ENCODE measurements around the gene PWWP2B. TPM values are rescaled to one million over a fixed set of nuclear protein-coding genes. Genes with fewer than 3 reads are reported as not detected.
A peak's percentile ranks its signal among the peaks of the same experiment; 100 is the strongest.

PWWP2B gene
- total RNA-seq, 5 donors from 2014 or later (not counting 1 experiment from before 2014, with no cell fraction given): 11.5 to 15.3 (median 13.6) TPM

- ChIA-PET CTCF (no interaction called here), POLR2A (no interaction called here)
- DNase-seq (peak in 1 of 35 experiments; percentile 3), ATAC-seq (replicated peaks in 1 of 4) (no peak)
- WGBS (ENCODE audit: insufficient coverage): 80% methylated on average over 14 of the region's 20 CpGs
- Histone ChIP-seq H3K36me3 (ENCODE audit: control insufficient read depth in 2 of 2, extremely low read depth in 1 of 2, insufficient read depth in 1 of 2, low read length in 1 of 2) (no peaks in the 10 kb centered on the region), H3K27ac (ENCODE audit: low read length) (no peak overlapping the region), H3K4me3 (ENCODE audit: control insufficient read depth in 1 of 2, extremely low read depth in 1 of 2, low read length in 1 of 2) (no peak overlapping the region), H3K4me1 (ENCODE audit: control insufficient read depth in 1 of 2, extremely low read depth in 1 of 2, insufficient read depth in 2 of 2, low read length in 2 of 2) (no peaks in the 10 kb centered on the region), H3K9me3 (no peaks in the 10 kb centered on the region), H3K27me3 (replicated peaks in 1 of 2; ENCODE audit: control insufficient read depth in 2 of 2, extremely low read depth in 1 of 2, insufficient read depth in 2 of 2, low read length in 1 of 2) (peaks cover 0 to 45% of the 10 kb centered on the region in 2 experiments)
- Mint-ChIP-seq H3K36me3 (no peaks in the 10 kb centered on the region), H3K9me3 (no peaks in the 10 kb centered on the region), H3K27ac (no peak overlapping the region), H3K4me3 (no peak overlapping the region), H3K4me1 (peaks cover 0 to 2% (median 0%) of the 10 kb centered on the region in 3 donors), H3K27me3 (no peaks in the 10 kb centered on the region)
Observed at GRCh38 chr10:132465889-132466519, 69.0 kb downstream of the PWWP2B start.

DNA sequence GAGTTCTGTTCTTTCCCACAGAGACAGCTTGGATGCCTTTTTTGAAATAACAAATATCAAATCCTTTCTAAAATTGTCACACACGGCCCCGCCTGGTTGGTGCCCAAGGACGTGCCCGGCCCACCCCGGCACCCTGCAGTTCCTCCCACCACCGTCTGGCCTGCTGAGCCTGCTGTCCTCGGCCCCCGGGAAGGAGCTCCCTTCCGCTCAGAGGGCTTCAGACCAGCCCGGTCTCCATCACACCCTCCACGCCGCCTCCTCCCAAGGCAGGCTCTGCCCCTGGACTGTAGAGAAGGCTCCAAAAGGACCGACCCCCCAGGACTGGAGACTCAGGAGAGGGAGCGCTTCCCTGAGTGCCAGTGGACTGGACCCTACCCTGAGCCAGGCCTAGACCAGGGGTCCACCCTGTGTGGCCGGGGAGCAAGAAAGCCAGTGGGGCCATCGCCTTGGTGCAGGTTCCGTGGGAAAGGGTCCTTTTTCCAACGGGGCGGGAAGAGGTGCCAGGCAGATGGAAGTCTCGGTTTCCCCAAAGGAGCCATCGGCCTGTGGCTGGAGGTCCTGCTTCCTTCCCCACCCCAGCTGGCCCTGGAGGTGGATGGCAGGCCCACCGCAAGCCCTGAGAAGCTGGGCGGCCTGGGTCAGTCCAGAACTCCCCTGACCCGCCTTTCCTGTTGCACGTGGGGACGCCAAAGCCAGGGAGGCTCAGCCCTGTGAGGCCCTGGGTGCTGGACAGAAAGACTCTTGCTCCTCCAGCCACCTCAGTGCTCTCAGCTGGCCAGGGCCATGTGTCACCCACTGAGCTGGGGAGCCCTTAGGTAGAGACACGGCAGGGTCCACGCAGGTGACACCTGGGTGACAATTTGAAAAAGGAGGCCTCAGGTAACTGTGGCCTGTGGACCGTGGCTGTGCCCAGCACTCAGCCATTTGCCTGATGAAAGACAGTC lies 69.8 kb downstream of the PWWP2B start:
- no peaks in the 10 kb centered on the region for H3K27me3 Mint-ChIP-seq
- no peak for ATAC-seq (replicated peaks in 1 of 4)
- Histone ChIP-seq H3K27me3 (replicated peaks in 1 of 2; ENCODE audit: control insufficient read depth in 2 of 2, extremely low read depth in 1 of 2, insufficient read depth in 2 of 2, low read length in 1 of 2) (peaks cover 0 to 51% of the 10 kb centered on the region in 2 experiments), H3K27ac (ENCODE audit: low read length) (no peak overlapping the region), H3K36me3 (ENCODE audit: control insufficient read depth in 2 of 2, extremely low read depth in 1 of 2, insufficient read depth in 1 of 2, low read length in 1 of 2) (no peaks in the 10 kb centered on the region), H3K9me3 (no peaks in the 10 kb centered on the region), H3K4me3 (ENCODE audit: control insufficient read depth in 1 of 2, extremely low read depth in 1 of 2, low read length in 1 of 2) (no peak overlapping the region), H3K4me1 (ENCODE audit: control insufficient read depth in 1 of 2, extremely low read depth in 1 of 2, insufficient read depth in 2 of 2, low read length in 2 of 2) (no peaks in the 10 kb centered on the region)
- no peaks in the 10 kb centered on the region for H3K36me3 Mint-ChIP-seq
- DNase-seq: peak in 2 of 35 experiments; percentile 2 to 3
- H3K4me1 Mint-ChIP-seq: peaks cover 0 to 2% (median 0%) of the 10 kb centered on the region in 3 donors
- no peak overlapping the region for H3K4me3 Mint-ChIP-seq
- ChIA-PET CTCF (no interaction called here), POLR2A (no interaction called here)
- no peak overlapping the region for H3K27ac Mint-ChIP-seq
- WGBS (ENCODE audit: insufficient coverage): 90% methylated on average over 28 of the region's 29 CpGs
- no peaks in the 10 kb centered on the region for H3K9me3 Mint-ChIP-seq

Other genes with a start within 250 kb of the PWWP2B start
- gene DPYSL4, start 210.3 kb upstream of the PWWP2B start, total RNA-seq: 1 to 10 TPM in 4 of 5 donors, under 1 TPM in 1; 0.66 to 3.9 (median 3.2) TPM
- 10 to 100 TPM in 3 of 5 donors, 1 to 10 TPM in 2; 5.8 to 16.4 (median 12.2) TPM for gene STK32C, start 89.2 kb upstream of the PWWP2B start, total RNA-seq
- 1 to 10 TPM; 3.1 to 7.8 (median 7.0) TPM for gene LRRC27, start 65.0 kb upstream of the PWWP2B start, total RNA-seq
- 10 to 100 TPM; 20.9 to 23.1 (median 22.9) TPM for gene INPP5A, start 140.6 kb downstream of the PWWP2B start, total RNA-seq

All from T-cell (primary cell).